ENCODE data around the gene LIFR. TPM values are rescaled to one million over a fixed set of nuclear protein-coding genes. Genes with fewer than 3 reads are reported as not detected.

Gene LIFR
- total RNA-seq, 1 experiment from 2014 or later = 22.0 TPM

GRCh38 chr5:38450627-38451026 lies 105.8 kb downstream of the LIFR start:
- CTCF ChIA-PET = interaction anchor here (1.4 kb wide), 1 partner anchor 9 kb away, joined by 5 read pairs; no protein-coding TSS in a partner anchor

GRCh38 chr5:38448568-38449350 lies 107.7 kb downstream of the LIFR start:
- CTCF ChIA-PET = no interaction called here
- H3K4me3 ChIP-seq = no peak overlapping the region
- H3K4me1 ChIP-seq (replicated peaks; ENCODE audit: insufficient read depth) = no peaks in the 10 kb centered on the region
- intact Hi-C loops (cut with micrococcal nuclease; ENCODE audit: unreplicated experiment) = no loop called here
- POLR2A ChIA-PET (ENCODE audit: unreplicated experiment) = no interaction called here
- DNase-seq = no peak
- no peaks in the 10 kb centered on the region for H3K79me2 ChIP-seq (ENCODE audit: low read depth)
- H3K9me2 ChIP-seq (ENCODE audit: insufficient read depth) = no peaks in the 10 kb centered on the region
- no peak overlapping the region for H2AFZ ChIP-seq
- H3F3A ChIP-seq (ENCODE audit: insufficient read depth, low read depth) = no peaks in the 10 kb centered on the region
- H3K4me2 ChIP-seq = no peak overlapping the region
- no peaks in the 10 kb centered on the region for H4K20me1 ChIP-seq (ENCODE audit: insufficient read depth)
- no TSS peak for BruUV-seq (replicated peaks)
- H3K36me3 ChIP-seq (ENCODE audit: low read depth) = no peaks in the 10 kb centered on the region
- no peaks in the 10 kb centered on the region for H3K9me3 ChIP-seq (ENCODE audit: insufficient read depth, low read depth)
- H3K27ac ChIP-seq = no peak overlapping the region
- H3K27me3 ChIP-seq (ENCODE audit: insufficient read depth, low read depth) = no peaks in the 10 kb centered on the region
- TF ChIP-seq CTCF (conservative IDR thresholded peaks at IDR 0.05) = no peak
- TF ChIP-seq EZH2 (IDR thresholded peaks at IDR 0.05; ENCODE audit: low read depth) = no peak

More at GRCh38 chr5:38450627-38451026, 105.8 kb downstream of the LIFR start:
- TF ChIP-seq CTCF (conservative IDR thresholded peaks at IDR 0.05) (no peak), EZH2 (IDR thresholded peaks at IDR 0.05; ENCODE audit: low read depth) (no peak)
- no peak overlapping the region for H2AFZ ChIP-seq
- H3K9me3 ChIP-seq (ENCODE audit: insufficient read depth, low read depth) = no peaks in the 10 kb centered on the region
- no peaks in the 10 kb centered on the region for H3K9me2 ChIP-seq (ENCODE audit: insufficient read depth)
- no peaks in the 10 kb centered on the region for H3K27me3 ChIP-seq (ENCODE audit: insufficient read depth, low read depth)
- no peak for DNase-seq
- H3K79me2 ChIP-seq (ENCODE audit: low read depth) = no peaks in the 10 kb centered on the region
- H4K20me1 ChIP-seq (ENCODE audit: insufficient read depth) = no peaks in the 10 kb centered on the region
- intact Hi-C loops (cut with micrococcal nuclease; ENCODE audit: unreplicated experiment) = no loop called here
- no peak overlapping the region for H3K4me3 ChIP-seq
- BruUV-seq (replicated peaks) = no TSS peak
- POLR2A ChIA-PET (ENCODE audit: unreplicated experiment) = no interaction called here
- H3K27ac ChIP-seq = no peak overlapping the region
- H3F3A ChIP-seq (ENCODE audit: insufficient read depth, low read depth) = no peaks in the 10 kb centered on the region
- H3K4me1 ChIP-seq (replicated peaks; ENCODE audit: insufficient read depth) = no peaks in the 10 kb centered on the region
- no peak overlapping the region for H3K4me2 ChIP-seq
- H3K36me3 ChIP-seq (ENCODE audit: low read depth) = no peaks in the 10 kb centered on the region

- Histone ChIP-seq H4K20me1 (ENCODE audit: insufficient read depth) (no peaks in the 10 kb centered on the region), H3K9me2 (ENCODE audit: insufficient read depth) (no peaks in the 10 kb centered on the region), H3K27ac (no peak overlapping the region), H3K4me1 (replicated peaks; ENCODE audit: insufficient read depth) (no peaks in the 10 kb centered on the region), H3F3A (ENCODE audit: insufficient read depth, low read depth) (no peaks in the 10 kb centered on the region), H3K36me3 (ENCODE audit: low read depth) (no peaks in the 10 kb centered on the region), H3K4me3 (no peak overlapping the region), H3K79me2 (ENCODE audit: low read depth) (no peaks in the 10 kb centered on the region), H2AFZ (no peak overlapping the region), H3K4me2 (no peak overlapping the region), H3K9me3 (ENCODE audit: insufficient read depth, low read depth) (no peaks in the 10 kb centered on the region), H3K27me3 (ENCODE audit: insufficient read depth, low read depth) (no peaks in the 10 kb centered on the region)
- POLR2A ChIA-PET (ENCODE audit: unreplicated experiment) = no interaction called here
- no peak for DNase-seq
- TF ChIP-seq EZH2 (IDR thresholded peaks at IDR 0.05; ENCODE audit: low read depth) (no peak), CTCF (conservative IDR thresholded peaks at IDR 0.05) (no peak)
- no TSS peak for BruUV-seq (replicated peaks)
- intact Hi-C loops (cut with micrococcal nuclease; ENCODE audit: unreplicated experiment) = no loop called here
- CTCF ChIA-PET = no interaction called here
Observed at GRCh38 chr5:38447786-38448185, 108.7 kb downstream of the LIFR start.

Measured in PC-9 (cell line).